Measurements from ENCODE around the gene SMG6.

GRCh38 chr17:2239170-2239551 lies 64.4 kb downstream of the SMG6 start:
- TF ChIP-seq CTCF (IDR thresholded peaks at IDR 0.05) (no peak), POLR2A (IDR thresholded peaks at IDR 0.05) (no peak)
